Fibroblast of skin of right biceps (primary cell): ENCODE measurements around the gene CXCR6.
A peak's percentile ranks its signal among the peaks of the same experiment; 100 is the strongest.
"Not testable (repeated sequence)": the region's sequence is repeated elsewhere in the genome, so short reads cannot be mapped to it uniquely, and the experiment has no call there.

Experiments
- DNase-seq: peaks from one replicate; pipeline ENCODE4 v3.0.0-alpha.2; 2013

CXCR6 gene

GRCh38 chr3:45992133-45992729, 49.0 kb downstream of the CXCR6 start:
- DNase-seq, result no peak

GRCh38 chr3:45992821-45993221, 49.6 kb downstream of the CXCR6 start:
- DNase-seq, result peak; percentile 96

GRCh38 chr3:45993421-45994027, 50.3 kb downstream of the CXCR6 start:
- no peak for DNase-seq

- DNase-seq, result no peak
These were observed 51.4 kb downstream of the CXCR6 start for GRCh38 chr3:45994419-45995235.

GRCh38 chr3:45995236-45996192, 52.2 kb downstream of the CXCR6 start, which contains the start of gene FYCO1:
TSS of gene FYCO1 (minus strand) at chr3:45995824. CDS start at chr3:45984910, 10,914 bp downstream.
- peak; percentile 85 for DNase-seq

- DNase-seq, result not testable (repeated sequence)
These were observed 54.2 kb downstream of the CXCR6 start for GRCh38 chr3:45997499-45997898.

GRCh38 chr3:45997942-45998341, 54.7 kb downstream of the CXCR6 start:
- no peak for DNase-seq
